Karpas-422 (cell line): ENCODE results near the gene LZTR1. TPM values are rescaled to one million over a fixed set of nuclear protein-coding genes. Genes with fewer than 3 reads are reported as not detected.

Source experiments
- DNase-seq: peaks from one replicate; pipeline ENCODE4 v3.0.0-alpha.2; 2015
- H2AFZ ChIP-seq: fragments of 200-600 bp; sonication (generic); 2 replicates; pipeline ENCODE4 v1.6.1; 2014; ENCODE audit warnings: antibody characterized with exemption, low read length, mixed read lengths
- H3K27ac ChIP-seq: fragments of 200-600 bp; sonication (generic); 2 replicates; pipeline ENCODE4 v1.5.1; 2014; ENCODE audit warnings: mild to moderate bottlenecking, low read length, moderate library complexity
- H3K27me3 ChIP-seq: fragments of 200-600 bp; sonication (generic); 2 replicates; pipeline ENCODE4 v1.6.1; 2014; ENCODE audit warnings: low read length, mixed read lengths
- H3K36me3 ChIP-seq: fragments of 200-600 bp; sonication (generic); 2 replicates; pipeline ENCODE4 v1.6.1; 2014; ENCODE audit warnings: low read length, mixed read lengths; ENCODE audit not compliant: insufficient read depth
- H3K4me1 ChIP-seq: fragments of 200-600 bp; sonication (generic); 2 replicates; pipeline ENCODE4 v1.6.1; 2014; ENCODE audit warnings: mild to moderate bottlenecking, low read length, mixed read lengths
- H3K4me2 ChIP-seq: fragments of 200-600 bp; sonication (generic); 2 replicates; pipeline ENCODE4 v1.6.1; 2014; ENCODE audit warnings: low read length, low read depth, mild to moderate bottlenecking; ENCODE audit not compliant: poor library complexity, severe bottlenecking
- H3K4me3 ChIP-seq: fragments of 200-600 bp; sonication (generic); 2 replicates; pipeline ENCODE4 v1.5.1; 2014; ENCODE audit warnings: mild to moderate bottlenecking, antibody characterized with exemption, low read length, mixed read lengths
- H3K79me2 ChIP-seq: fragments of 200-600 bp; sonication (generic); 2 replicates; pipeline ENCODE4 v1.6.1; 2014; ENCODE audit warnings: mild to moderate bottlenecking, low read length, mixed read lengths
- H3K9ac ChIP-seq: fragments of 200-600 bp; sonication (generic); 2 replicates; pipeline ENCODE4 v1.6.0; 2014; ENCODE audit warnings: low read length
- H3K9me2 ChIP-seq: fragments of 200-600 bp; sonication (generic), shearing (Covaris generic); replicated peaks from 2 replicates; pipeline ENCODE4 v1.6.0; 2014; ENCODE audit warnings: mild to moderate bottlenecking, low read length, moderate library complexity; ENCODE audit not compliant: insufficient read depth
- H3K9me3 ChIP-seq: fragments of 300-700, 200-600 bp; sonication (generic); 2 replicates; pipeline ENCODE4 v1.6.1; 2014; ENCODE audit warnings: low read length, mixed read lengths
- H4K20me1 ChIP-seq: fragments of 200-600 bp; sonication (generic); 2 replicates; pipeline ENCODE4 v1.6.1; 2014; ENCODE audit warnings: mild to moderate bottlenecking, antibody characterized with exemption, low read length, low read depth; ENCODE audit not compliant: insufficient read depth
- total RNA-seq: library from RNA; depleted of rRNA; stranded (reverse); fragments of >200 nt; shearing (Covaris generic); gene quantifications from 2 replicates; pipeline ENCODE4 v1.2.3, GENCODE V29; 2014; ENCODE audit warnings: low replicate concordance

Gene LZTR1
- total RNA-seq, 1 experiment from 2014 or later, result 22.4 TPM

- Histone ChIP-seq H3K9me3 (no peaks in the 10 kb centered on the region), H3K27ac (no peak overlapping the region), H4K20me1 (no peaks in the 10 kb centered on the region), H3K36me3 (no peaks in the 10 kb centered on the region), H3K4me3 (no peak overlapping the region), H3K27me3 (no peaks in the 10 kb centered on the region), H3K9me2 (no peaks in the 10 kb centered on the region), H2AFZ (no peak overlapping the region), H3K4me1 (no peaks in the 10 kb centered on the region), H3K4me2 (no peak overlapping the region), H3K9ac (no peak overlapping the region), H3K79me2 (no peaks in the 10 kb centered on the region)
- no peak for DNase-seq
Observed at GRCh38 chr22:21025763-21026755, 44.0 kb downstream of the LZTR1 start.

- no peaks in the 10 kb centered on the region for H3K27me3 ChIP-seq
- H3K36me3 ChIP-seq, result no peaks in the 10 kb centered on the region
Observed at GRCh38 chr22:21026783-21027692, 44.9 kb downstream of the LZTR1 start.

GRCh38 chr22:21028277-21029251 lies 46.5 kb downstream of the LZTR1 start:
- Histone ChIP-seq H3K36me3 (no peaks in the 10 kb centered on the region), H3K4me2 (no peak overlapping the region), H4K20me1 (no peaks in the 10 kb centered on the region), H3K9me3 (no peaks in the 10 kb centered on the region), H3K27ac (no peak overlapping the region), H3K4me3 (no peak overlapping the region), H3K4me1 (no peaks in the 10 kb centered on the region), H2AFZ (no peak overlapping the region), H3K27me3 (no peaks in the 10 kb centered on the region), H3K79me2 (no peaks in the 10 kb centered on the region), H3K9ac (no peak overlapping the region), H3K9me2 (no peaks in the 10 kb centered on the region)
- DNase-seq, result no peak

More at GRCh38 chr22:21026783-21027692, 44.9 kb downstream of the LZTR1 start:
- H3K9me2 ChIP-seq, result no peaks in the 10 kb centered on the region
- no peaks in the 10 kb centered on the region for H3K9me3 ChIP-seq
- no peaks in the 10 kb centered on the region for H3K79me2 ChIP-seq
- no peak overlapping the region for H3K4me2 ChIP-seq
- H2AFZ ChIP-seq, result no peak overlapping the region
- H3K4me1 ChIP-seq, result no peaks in the 10 kb centered on the region
- H3K9ac ChIP-seq, result no peak overlapping the region
- H4K20me1 ChIP-seq, result no peaks in the 10 kb centered on the region
- H3K4me3 ChIP-seq, result no peak overlapping the region
- no peak for DNase-seq
- no peak overlapping the region for H3K27ac ChIP-seq

GRCh38 chr22:21029486-21030025 lies 47.5 kb downstream of the LZTR1 start:
- Histone ChIP-seq H3K27ac (no peak overlapping the region), H3K9me3 (no peaks in the 10 kb centered on the region), H3K9ac (no peak overlapping the region), H3K36me3 (no peaks in the 10 kb centered on the region), H3K27me3 (no peaks in the 10 kb centered on the region), H3K9me2 (no peaks in the 10 kb centered on the region), H3K4me2 (no peak overlapping the region), H4K20me1 (no peaks in the 10 kb centered on the region), H3K4me1 (no peaks in the 10 kb centered on the region), H3K4me3 (no peak overlapping the region), H3K79me2 (no peaks in the 10 kb centered on the region), H2AFZ (no peak overlapping the region)
- DNase-seq, result no peak

GRCh38 chr22:21030032-21030431 lies 47.9 kb downstream of the LZTR1 start:
- DNase-seq, result no peak
- H3K9ac ChIP-seq, result no peak overlapping the region
- H3K27me3 ChIP-seq, result no peaks in the 10 kb centered on the region
- H3K9me2 ChIP-seq, result no peaks in the 10 kb centered on the region
- no peaks in the 10 kb centered on the region for H3K9me3 ChIP-seq
- H3K36me3 ChIP-seq, result no peaks in the 10 kb centered on the region
- no peaks in the 10 kb centered on the region for H4K20me1 ChIP-seq
- no peak overlapping the region for H3K4me3 ChIP-seq
- no peak overlapping the region for H3K4me2 ChIP-seq
- H3K27ac ChIP-seq, result no peak overlapping the region
- H2AFZ ChIP-seq, result no peak overlapping the region
- no peaks in the 10 kb centered on the region for H3K4me1 ChIP-seq
- no peaks in the 10 kb centered on the region for H3K79me2 ChIP-seq

GRCh38 chr22:21030621-21031544 lies 48.8 kb downstream of the LZTR1 start:
- H3K9ac ChIP-seq, result no peak overlapping the region
- H3K79me2 ChIP-seq, result no peaks in the 10 kb centered on the region

More at GRCh38 chr22:21030621-21031544, 48.8 kb downstream of the LZTR1 start:
- no peak overlapping the region for H3K4me2 ChIP-seq
- H2AFZ ChIP-seq, result no peak overlapping the region
- no peaks in the 10 kb centered on the region for H3K4me1 ChIP-seq
- H3K9me2 ChIP-seq, result no peaks in the 10 kb centered on the region
- DNase-seq, result no peak
- H3K4me3 ChIP-seq, result no peak overlapping the region
- no peaks in the 10 kb centered on the region for H3K36me3 ChIP-seq
- no peaks in the 10 kb centered on the region for H4K20me1 ChIP-seq
- H3K9me3 ChIP-seq, result no peaks in the 10 kb centered on the region
- H3K27me3 ChIP-seq, result no peaks in the 10 kb centered on the region
- no peak overlapping the region for H3K27ac ChIP-seq
